ENCODE results near the gene MGAT5. TPM values are rescaled to one million over a fixed set of nuclear protein-coding genes. Genes with fewer than 3 reads are reported as not detected.

MGAT5 gene
- total RNA-seq, 2 donors from 2014 or later = 61.7 to 63.2 TPM

DNA sequence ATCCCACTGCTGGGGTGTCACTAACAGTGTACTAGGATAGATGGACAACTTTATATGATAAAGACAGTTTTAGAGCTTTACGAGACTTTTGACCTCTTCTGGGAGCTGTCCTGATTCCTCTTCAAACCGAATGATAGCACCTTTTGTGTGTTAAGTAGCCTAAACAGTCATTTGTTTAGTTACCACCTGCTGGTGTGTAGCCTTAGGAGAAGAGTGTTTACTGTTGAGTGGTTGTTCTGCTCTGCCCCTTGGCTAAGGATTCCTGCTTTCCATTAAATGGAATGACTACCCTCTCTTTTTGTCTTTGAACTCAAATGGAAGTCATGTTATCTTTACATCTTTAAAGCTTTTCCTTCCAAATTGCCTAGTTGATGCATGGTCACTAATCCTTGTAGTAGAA is 28.0 kb upstream of the MGAT5 start:
- TF ChIP-seq, protein P1, sequence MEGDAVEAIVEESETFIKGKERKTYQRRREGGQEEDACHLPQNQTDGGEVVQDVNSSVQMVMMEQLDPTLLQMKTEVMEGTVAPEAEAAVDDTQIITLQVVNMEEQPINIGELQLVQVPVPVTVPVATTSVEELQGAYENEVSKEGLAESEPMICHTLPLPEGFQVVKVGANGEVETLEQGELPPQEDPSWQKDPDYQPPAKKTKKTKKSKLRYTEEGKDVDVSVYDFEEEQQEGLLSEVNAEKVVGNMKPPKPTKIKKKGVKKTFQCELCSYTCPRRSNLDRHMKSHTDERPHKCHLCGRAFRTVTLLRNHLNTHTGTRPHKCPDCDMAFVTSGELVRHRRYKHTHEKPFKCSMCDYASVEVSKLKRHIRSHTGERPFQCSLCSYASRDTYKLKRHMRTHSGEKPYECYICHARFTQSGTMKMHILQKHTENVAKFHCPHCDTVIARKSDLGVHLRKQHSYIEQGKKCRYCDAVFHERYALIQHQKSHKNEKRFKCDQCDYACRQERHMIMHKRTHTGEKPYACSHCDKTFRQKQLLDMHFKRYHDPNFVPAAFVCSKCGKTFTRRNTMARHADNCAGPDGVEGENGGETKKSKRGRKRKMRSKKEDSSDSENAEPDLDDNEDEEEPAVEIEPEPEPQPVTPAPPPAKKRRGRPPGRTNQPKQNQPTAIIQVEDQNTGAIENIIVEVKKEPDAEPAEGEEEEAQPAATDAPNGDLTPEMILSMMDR (IDR thresholded peaks at IDR 0.05) = no peak
- no peak overlapping the region for H3K9ac ChIP-seq (ENCODE audit: low read depth in 2 of 2, low read length in 2 of 2)
- intact Hi-C loops (cut with DNase I) = no loop called here

DNA sequence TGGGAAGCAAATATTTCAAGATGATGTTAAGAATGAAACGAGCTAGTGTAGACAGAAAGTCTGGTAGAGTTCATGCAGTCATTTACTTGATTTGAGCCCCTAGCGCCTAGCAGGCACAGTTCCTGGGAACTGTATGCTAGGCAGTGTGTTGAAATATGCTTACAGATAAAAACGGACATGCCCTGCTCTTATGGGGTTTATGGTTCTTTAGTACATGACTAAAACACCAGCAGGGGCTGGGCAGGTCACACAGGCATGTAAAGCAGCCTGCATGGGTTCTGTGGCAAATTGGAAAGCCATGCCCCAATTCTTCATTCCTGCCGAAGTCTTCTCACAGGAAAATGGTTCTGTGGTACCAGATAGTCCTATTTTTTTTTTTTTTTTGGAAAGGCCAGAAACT is 27.3 kb upstream of the MGAT5 start:
- H3K9me3 ChIP-seq = no peaks in the 10 kb centered on the region
- intact Hi-C loops (cut with DNase I) = no loop called here

More for the DNA sequence above, 28.0 kb upstream of the MGAT5 start:
- DNase-seq = no peak
- no peaks in the 10 kb centered on the region for H3K9me3 ChIP-seq
- no peak overlapping the region for H3K27ac ChIP-seq
- no peaks in the 10 kb centered on the region for H3K4me1 ChIP-seq
- H3K36me3 ChIP-seq = no peaks in the 10 kb centered on the region
- no peak overlapping the region for H3K4me3 ChIP-seq
- no peaks in the 10 kb centered on the region for H3K27me3 ChIP-seq

GRCh38 chr2:134227666-134228065 is 26.2 kb upstream of the MGAT5 start:
- Histone ChIP-seq H3K27me3 (no peaks in the 10 kb centered on the region), H3K4me1 (no peaks in the 10 kb centered on the region), H3K36me3 (no peaks in the 10 kb centered on the region), H3K9ac (ENCODE audit: low read depth in 2 of 2, low read length in 2 of 2) (no peak overlapping the region), H3K9me3 (no peaks in the 10 kb centered on the region), H3K27ac (no peak overlapping the region), H3K4me3 (no peak overlapping the region)
- TF ChIP-seq, protein P1 (IDR thresholded peaks at IDR 0.05) = no peak
- intact Hi-C loops (cut with DNase I) = no loop called here
- no peak for DNase-seq

More for the DNA sequence above, 27.3 kb upstream of the MGAT5 start:
- Histone ChIP-seq H3K36me3 (no peaks in the 10 kb centered on the region), H3K4me3 (no peak overlapping the region), H3K27ac (no peak overlapping the region), H3K9ac (ENCODE audit: low read depth in 2 of 2, low read length in 2 of 2) (no peak overlapping the region), H3K4me1 (no peaks in the 10 kb centered on the region), H3K27me3 (no peaks in the 10 kb centered on the region)
- TF ChIP-seq, protein P1 (IDR thresholded peaks at IDR 0.05) = no peak
- no peak for DNase-seq

DNA sequence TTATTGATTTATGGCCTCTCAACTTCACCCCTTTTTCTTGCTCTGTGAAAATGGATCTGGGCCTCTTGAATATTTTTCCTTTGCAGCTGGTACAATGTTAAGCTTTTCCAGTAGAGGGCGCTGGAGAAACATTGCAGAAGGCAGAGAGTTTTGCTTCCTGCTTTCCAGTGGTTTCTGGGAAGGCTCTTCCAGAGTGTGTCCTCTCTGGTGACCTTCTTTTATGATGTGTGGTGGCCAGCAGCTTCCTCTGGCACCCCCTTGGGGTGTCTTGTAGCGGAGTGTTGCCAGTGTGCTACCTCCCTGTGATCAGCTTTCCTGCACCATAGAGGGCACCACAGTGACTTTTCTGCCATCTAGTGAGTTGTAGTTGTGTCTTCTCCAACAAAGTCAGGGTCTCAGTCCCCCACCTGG is 25.4 kb upstream of the MGAT5 start:
- no peaks in the 10 kb centered on the region for H3K36me3 ChIP-seq
- no peaks in the 10 kb centered on the region for H3K4me1 ChIP-seq
- no peak overlapping the region for H3K27ac ChIP-seq
- H3K9ac ChIP-seq (ENCODE audit: low read depth in 2 of 2, low read length in 2 of 2) = no peak overlapping the region
- DNase-seq = peak; percentile 45
- no peak overlapping the region for H3K4me3 ChIP-seq
- intact Hi-C loops (cut with DNase I) = no loop called here
- no peaks in the 10 kb centered on the region for H3K27me3 ChIP-seq
- H3K9me3 ChIP-seq = no peaks in the 10 kb centered on the region
- TF ChIP-seq, protein P1 (IDR thresholded peaks at IDR 0.05) = peak; percentile 42

DNA sequence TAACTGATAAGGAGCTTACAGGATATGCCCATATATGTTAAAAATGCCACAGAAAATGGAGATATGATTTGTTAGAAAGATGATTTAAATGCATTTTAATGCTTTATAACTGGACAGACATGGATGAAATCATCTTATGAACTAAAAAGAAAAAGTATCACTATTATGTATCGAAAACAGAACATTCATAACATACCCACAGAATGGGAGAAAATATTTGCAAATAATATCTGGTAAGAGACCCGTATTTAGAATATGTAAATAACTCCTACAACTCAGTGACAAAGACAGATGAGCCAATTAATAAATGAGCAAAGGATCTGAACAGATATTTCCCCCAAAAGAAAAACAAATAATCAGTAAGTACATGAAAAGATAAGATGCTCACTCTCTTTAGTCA is 24.3 kb upstream of the MGAT5 start:
- H3K27ac ChIP-seq = no peak overlapping the region
- no peak overlapping the region for H3K4me3 ChIP-seq
- no peaks in the 10 kb centered on the region for H3K36me3 ChIP-seq
- TF ChIP-seq, protein P1 (IDR thresholded peaks at IDR 0.05) = no peak
- no peaks in the 10 kb centered on the region for H3K27me3 ChIP-seq
- H3K4me1 ChIP-seq = no peaks in the 10 kb centered on the region
- DNase-seq = no peak
- no peak overlapping the region for H3K9ac ChIP-seq (ENCODE audit: low read depth in 2 of 2, low read length in 2 of 2)
- intact Hi-C loops (cut with DNase I) = no loop called here
- H3K9me3 ChIP-seq = no peaks in the 10 kb centered on the region

GRCh38 chr2:134230885-134231284 is 23.0 kb upstream of the MGAT5 start:
- intact Hi-C loops (cut with DNase I) = no loop called here
- no peak overlapping the region for H3K27ac ChIP-seq
- TF ChIP-seq, protein P1 (IDR thresholded peaks at IDR 0.05) = no peak
- DNase-seq = no peak
- no peaks in the 10 kb centered on the region for H3K27me3 ChIP-seq
- H3K36me3 ChIP-seq = no peaks in the 10 kb centered on the region
- no peaks in the 10 kb centered on the region for H3K4me1 ChIP-seq
- H3K4me3 ChIP-seq = no peak overlapping the region
- H3K9ac ChIP-seq (ENCODE audit: low read depth in 2 of 2, low read length in 2 of 2) = no peak overlapping the region
- H3K9me3 ChIP-seq = no peaks in the 10 kb centered on the region
